ENCODE results near the gene NAV2.

NAV2 gene

DNA sequence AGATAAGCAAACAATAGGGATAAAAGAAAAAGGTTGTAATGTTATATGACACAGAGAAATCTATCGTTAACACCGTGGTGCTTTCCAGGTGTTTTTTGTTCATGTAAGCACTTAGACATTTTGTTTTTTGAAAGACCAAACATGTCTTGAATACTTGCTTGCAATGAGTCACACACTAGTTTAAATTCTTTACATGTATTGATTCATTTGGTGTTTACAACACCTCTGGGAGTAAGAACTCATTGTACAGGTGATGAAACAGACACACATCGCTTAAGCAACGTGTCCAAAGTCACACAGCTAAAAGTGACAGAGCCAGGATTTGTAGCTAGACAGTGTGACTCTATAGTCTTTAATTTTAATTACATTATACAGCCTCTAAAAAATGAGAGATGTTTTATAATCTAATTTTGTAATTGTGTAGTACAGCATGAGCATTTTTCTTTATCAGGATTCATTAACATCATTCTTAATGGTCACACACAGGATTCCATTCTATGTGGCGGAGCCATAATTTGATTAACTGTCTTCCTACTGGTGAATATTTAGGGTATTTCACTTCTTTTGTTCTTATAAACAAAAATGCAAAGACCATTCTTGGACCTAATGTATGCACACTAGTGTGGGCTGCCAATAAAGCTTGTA, 298.8 kb downstream of the NAV2 start:
- DNase-seq, result no peak

- no peak for DNase-seq
These were observed 300.9 kb downstream of the NAV2 start for GRCh38 chr11:20013346-20014066.

DNA sequence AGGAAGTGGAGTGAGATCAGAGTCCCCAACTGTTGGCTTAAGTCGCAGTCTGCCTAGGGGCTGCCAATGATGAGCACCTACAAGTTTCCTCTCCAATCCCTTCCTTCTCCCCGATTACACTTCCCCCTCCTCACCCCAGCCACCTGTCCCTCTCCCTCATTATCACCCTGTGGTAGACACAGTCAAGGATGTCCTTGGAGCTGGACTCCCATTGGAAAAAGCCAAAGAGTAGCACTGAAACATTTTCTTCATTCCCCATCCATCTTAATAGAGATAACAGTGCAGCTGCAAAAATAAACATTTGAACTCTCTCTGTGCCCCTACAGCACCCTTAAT, 301.4 kb downstream of the NAV2 start:
- DNase-seq, result no peak

DNA sequence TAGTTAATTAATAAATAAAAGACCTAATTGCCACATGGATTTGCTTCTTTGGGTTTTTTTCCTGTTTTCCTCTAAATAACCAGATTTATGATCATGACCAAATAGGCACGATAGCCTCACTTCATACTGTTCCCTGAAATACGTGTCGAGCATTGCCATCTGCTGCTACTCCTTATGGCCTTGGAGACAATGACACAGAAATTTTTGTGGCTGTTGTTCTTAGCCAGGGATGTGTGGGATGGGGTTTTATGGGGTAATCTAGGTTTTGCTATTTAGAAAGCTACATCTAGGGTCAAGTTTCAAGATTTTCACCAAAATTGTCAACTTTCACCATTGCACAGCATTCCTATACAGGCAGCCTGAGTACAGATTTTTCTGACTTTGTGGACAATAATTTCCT, 302.5 kb downstream of the NAV2 start:
- no peak for DNase-seq

GRCh38 chr11:20015529-20016427, 303.1 kb downstream of the NAV2 start:
- no peak for DNase-seq

GRCh38 chr11:20016526-20016925, 303.9 kb downstream of the NAV2 start:
- DNase-seq, result no peak

- DNase-seq, result no peak
These were observed 304.7 kb downstream of the NAV2 start for GRCh38 chr11:20017320-20017719.

GRCh38 chr11:20020198-20020597, 307.6 kb downstream of the NAV2 start:
- no peak for DNase-seq

- DNase-seq, result no peak
These were observed 308.1 kb downstream of the NAV2 start for GRCh38 chr11:20020716-20021115.

DNA sequence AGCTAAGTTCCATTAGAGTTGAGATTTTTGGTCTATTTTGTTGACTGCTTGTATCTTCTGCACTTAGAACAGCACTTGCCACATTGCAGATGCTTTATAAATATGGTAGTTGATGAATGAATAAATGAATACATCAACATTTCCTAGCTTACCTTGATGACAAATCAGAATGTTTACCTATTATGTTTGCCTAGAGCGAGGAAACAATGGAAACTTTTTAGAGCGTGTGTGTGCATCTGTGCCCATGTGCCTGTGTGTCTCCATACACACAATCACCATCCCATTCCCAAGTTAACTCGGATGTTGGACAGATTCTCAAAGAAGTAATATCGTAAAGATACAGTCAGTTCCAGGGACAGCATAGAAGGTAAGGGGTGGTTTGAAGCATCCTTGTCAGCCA, 308.6 kb downstream of the NAV2 start:
- no peak for DNase-seq

GRCh38 chr11:20021771-20022362, 309.2 kb downstream of the NAV2 start:
- DNase-seq, result no peak

GRCh38 chr11:20022363-20023081, 309.9 kb downstream of the NAV2 start:
- DNase-seq, result no peak

DNA sequence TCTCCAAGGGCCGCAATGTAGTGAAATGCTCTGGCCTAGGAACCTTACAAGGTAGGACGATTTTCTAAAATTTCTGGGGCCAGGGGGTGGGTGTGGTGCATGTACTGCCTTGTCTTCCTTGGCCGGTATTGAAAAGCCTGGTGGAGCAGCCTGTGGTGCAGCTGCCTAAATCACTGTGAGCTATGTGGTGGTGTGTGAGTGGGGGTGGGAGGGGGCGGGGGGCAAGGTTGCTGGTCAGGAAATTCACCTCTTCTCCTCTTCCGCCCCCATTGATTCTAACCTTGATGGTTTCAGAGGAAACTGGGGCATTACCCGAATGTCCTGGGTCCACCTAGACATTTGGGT, 310.4 kb downstream of the NAV2 start:
- DNase-seq, result no peak

DNA sequence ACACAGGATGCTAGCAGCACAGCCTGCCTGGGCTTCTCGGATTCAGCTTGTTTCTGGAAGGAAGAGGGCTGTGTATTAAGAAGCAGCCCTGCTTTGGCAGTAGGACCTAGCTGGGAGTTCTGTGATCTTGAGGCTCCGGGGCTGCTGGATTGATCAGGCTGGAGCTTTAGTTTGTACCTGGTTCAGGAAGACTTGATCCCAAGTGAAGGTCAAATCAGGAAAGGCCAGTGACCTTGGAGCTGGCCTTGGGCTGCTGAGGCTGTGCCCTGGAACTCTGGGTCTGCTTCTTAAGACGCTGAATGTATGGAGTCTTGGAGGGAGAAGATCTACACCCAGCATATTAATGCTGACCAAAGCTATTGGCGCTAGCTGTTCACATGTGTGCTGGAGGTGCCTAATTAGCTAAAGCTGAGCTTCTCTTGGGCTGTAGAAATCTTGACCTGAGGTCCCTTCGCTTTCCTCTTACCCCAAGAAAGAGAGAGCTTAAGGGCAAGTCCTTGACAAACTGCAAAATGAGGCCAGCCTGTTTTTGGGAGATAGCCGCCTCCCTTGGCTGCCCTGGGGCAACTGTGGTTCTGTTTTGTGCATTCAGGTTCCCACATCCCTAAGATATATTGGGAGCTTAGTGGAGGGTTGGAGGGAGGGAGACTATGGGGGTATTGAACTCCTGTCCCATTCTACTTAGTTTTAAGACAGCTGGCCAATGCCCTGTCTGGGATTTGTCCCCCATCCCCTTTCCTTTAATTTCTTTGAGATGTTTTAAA, 311.7 kb downstream of the NAV2 start:
- DNase-seq, result no peak

- DNase-seq, result no peak
These were observed 312.7 kb downstream of the NAV2 start for GRCh38 chr11:20025332-20025840.

GRCh38 chr11:20026629-20027555, 314.3 kb downstream of the NAV2 start:
- DNase-seq, result no peak

DNA sequence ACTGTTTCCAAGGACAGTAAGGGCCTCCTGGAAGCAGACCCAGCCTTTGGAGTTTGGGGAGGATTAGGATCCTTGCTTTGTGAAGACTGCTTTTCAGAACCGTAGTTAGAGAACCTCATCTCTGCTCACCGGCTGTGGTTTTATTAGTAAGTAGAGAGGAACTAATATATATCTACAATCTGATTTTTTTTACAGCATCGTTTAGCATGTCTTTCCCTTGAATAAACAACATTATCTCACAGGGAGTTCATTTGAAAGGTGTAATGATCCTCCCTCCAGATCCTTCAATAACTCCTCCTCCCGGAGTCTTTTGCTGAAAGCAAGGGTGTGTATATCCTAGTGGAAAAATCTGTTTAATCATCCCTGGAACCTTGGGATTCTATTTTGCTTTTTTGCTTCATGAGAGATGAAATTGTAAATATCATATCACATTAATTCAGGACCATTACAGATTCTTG, 314.9 kb downstream of the NAV2 start:
- DNase-seq, result no peak

DNA sequence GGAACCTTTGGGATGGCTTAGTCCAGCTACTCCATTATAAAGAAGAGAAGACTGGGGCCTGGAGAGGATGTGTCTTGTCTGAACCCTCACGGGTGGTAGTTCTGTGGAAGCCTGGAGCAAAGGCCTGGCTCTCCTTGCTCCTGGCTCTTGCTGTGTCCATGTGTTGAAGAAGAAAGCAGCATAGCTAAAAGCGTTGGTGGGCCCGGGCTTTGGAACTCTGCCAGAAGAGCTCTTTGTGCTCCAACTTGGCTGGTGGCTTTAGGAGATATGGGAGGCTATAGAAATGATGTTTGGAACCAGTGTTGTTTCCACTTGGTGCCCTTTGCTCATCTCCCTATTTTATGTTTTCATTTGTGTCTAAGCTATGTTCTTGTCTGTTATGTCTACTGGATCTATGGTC, 316.6 kb downstream of the NAV2 start:
- DNase-seq, result no peak

GRCh38 chr11:20030472-20030871, 317.8 kb downstream of the NAV2 start:
- no peak for DNase-seq

DNA sequence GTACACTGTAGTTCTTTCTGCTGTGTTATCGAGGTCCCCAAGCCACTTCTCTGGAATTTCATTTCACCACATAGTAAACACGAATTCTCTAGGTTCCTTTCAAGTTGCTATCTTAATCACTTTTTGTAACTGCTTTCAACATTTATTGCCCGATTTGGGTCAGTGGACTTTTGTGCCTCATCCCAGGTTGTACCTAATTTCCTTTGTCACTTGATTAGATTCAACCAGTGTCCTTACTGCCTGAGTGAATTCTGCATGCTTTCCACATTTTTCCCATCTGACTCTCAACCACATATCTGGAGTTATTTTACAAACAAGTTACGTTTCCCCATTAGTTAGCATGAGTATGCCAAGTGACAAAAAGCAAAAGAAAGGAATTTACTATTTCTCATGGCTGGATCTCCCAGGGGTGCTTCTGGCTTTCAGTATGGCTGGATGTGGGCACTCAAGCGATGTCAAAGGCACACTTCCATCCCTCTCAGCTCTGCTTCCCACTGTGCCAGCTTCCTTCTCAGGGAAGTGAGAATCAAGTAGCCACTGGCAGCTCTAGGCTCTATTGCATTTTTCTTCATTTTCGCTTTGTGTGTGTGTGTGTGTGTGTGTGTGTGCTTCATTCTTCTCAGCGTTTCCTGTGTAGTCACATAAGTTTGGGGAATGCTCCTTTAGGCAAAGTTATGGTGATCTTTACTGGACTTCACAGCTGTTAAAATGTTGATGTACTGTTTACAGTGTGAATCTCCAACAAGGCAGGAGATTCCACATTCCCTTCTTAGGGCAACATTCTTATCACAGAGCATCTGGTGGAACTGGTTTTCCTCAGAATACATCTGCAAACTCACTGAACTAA, 318.7 kb downstream of the NAV2 start:
- no peak for DNase-seq
